NCI-H2107 (cell line): ENCODE measurements around the gene FAM234B.
A peak's percentile ranks its signal among the peaks of the same experiment; 100 is the strongest.

Source experiments
- DNase-seq: peaks from one replicate; lab custom pipeline; 2025; lab: John Stamatoyannopoulos, UW

Gene FAM234B

DNA sequence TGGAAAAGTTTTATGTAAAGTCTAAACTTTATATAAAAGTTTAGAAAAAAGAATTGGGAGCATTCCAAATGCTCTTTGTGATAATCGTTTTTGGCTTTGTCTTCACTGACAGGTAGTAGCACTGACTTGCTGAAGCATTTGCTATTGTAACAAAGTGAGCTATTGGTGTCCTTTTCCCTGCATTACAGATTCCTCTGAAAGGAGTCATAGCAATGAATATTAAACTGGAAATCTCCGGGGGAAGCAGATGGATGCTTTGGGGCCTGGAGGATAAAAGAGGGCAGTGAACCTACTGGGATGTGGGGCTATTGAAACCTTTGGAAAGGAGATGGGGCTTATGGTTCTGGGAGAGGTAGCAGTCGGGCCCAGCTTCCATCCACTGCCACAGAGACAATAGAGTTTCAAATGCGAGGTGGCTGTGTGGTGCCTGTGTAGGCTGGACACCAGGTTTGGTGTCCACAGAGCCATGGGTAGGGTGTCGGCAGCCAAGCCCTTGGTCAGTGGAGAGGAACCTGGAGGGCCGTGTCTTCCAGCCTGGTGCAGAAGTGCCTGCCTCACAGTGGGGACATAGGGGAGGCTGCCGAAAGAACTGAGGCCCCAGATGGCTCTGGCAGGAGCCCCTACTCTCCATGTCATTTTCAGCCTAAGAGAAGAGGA, 49.1 kb downstream of the FAM234B start:
- no peak for DNase-seq

DNA sequence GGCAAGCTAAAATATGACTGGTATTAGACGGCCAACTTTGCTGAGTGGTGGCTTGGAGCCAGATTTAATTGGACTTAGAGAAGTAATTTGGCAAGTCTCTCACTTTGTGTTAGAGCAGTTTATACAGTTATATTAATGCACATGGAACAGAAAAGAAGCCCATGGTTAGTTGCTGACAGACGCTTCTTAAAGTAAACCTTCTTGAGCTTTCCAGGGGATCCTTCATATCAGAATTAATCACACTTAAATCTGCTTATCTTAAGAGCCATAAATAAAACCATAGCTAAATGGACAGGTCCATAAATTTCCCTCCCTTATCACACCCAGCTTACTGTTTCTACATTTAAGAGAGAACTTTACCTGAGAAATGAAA, 49.7 kb downstream of the FAM234B start:
- no peak for DNase-seq

DNA sequence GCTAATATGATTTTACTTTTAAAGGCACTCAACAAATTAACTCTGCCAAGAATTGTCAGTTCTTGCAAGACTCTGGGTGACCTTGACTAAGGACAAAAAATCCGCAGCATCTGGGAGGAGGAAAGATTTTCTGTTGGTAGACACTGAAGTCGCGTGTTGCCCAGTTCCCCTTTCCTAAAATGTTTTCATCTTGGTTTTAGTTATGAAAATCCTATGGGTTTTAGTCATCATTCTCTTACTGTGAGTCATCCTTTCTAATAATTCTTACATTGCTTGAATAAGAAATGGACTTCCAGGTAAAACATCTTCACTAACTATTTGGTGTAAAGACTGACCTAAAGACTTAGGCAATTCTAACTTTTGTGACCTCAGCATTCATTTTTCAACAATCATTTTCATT, 50.2 kb downstream of the FAM234B start:
- DNase-seq = no peak

DNA sequence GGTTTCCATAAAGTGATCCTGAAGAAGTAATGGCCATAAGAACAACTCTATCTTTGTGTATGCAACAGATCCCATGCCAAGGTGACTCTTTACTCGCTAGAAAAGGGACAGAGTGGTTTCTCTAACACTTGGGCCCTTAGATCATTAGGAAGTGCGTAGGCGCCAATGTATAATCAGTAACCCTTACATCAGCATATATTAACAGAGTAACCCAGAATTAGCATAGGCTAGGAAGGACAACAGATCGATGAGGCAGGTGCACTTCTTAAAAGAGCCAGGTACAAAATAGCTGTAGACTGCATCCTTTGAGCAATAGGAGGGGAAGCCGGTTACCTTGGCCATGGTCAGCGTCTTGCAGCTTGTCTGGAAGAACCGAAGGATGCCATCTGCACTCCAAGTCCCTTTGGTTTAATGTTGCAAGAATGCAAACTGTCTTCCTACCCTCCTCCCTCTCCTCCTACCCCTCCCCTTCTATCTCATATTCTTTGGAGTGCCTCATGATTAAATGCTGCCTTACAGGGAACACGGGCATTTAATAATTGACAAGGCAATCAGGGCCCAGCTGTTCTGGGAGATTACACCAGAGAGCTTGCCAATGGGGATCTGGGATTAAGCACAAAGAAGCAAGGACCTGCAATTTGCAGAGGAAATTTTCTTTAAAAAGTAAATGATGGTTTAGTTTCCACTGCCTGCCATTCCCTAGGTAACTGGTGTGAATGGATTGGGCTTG, 51.2 kb downstream of the FAM234B start:
- no peak for DNase-seq

DNA sequence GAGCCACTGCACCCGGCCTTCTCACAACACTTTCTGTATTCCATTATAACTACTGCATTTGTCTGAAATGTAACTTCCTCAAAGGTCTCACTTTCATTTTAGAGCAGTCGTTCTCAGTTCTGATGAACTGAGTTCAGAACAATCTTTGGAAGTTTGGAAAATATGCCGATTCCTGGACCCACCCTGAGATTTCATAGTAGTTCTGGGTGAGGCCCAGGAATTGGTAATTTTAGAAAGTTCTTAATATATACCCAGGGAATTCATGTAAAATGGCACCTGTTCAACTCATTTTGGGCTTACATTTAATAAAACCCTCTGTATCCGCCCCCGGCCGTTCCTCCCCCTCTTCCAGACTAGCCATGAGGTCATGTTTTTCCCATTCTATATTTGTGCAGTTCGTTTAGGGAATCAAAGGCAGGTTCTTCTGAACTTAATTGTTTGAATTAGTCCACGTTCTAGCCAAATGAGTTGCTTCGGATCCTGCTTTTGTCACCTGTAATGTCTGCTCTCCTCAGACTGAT, 53.4 kb downstream of the FAM234B start:
- DNase-seq = no peak

DNA sequence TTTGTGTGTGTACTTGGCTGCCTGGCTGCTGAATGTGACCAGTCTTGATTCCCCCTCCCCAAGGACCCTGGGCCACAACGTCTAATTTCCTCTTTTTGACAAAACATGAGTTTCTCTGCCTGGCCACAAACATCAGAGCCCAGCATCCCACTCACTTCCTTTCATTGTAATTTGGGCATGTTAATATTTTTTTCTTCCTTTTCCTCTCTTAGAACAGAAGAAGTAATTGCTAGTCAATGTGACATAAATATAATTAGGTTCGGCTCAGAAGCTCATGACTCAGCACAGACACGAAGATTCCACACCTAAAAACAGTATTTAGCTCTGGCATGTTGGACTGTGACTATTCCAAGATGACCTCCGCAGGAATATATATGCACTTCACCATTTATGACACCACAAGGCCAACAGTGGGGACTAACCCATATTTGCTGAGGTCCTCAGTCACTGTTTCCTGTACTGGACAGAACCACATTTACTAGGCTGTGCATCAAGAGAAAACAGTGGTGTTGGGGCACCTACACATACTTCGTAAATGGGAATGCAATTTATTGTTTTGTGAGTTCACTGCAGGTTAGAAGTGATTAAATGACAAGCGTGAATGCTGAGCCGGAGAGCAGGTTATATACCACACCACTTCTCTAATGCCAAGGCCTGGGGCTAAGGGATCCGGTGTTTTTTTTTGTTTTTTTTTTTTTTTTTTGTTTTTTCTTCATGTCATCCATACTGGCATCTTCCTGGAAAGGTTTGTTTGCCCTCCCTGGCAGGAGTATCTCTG, 55.1 kb downstream of the FAM234B start:
- no peak for DNase-seq

DNA sequence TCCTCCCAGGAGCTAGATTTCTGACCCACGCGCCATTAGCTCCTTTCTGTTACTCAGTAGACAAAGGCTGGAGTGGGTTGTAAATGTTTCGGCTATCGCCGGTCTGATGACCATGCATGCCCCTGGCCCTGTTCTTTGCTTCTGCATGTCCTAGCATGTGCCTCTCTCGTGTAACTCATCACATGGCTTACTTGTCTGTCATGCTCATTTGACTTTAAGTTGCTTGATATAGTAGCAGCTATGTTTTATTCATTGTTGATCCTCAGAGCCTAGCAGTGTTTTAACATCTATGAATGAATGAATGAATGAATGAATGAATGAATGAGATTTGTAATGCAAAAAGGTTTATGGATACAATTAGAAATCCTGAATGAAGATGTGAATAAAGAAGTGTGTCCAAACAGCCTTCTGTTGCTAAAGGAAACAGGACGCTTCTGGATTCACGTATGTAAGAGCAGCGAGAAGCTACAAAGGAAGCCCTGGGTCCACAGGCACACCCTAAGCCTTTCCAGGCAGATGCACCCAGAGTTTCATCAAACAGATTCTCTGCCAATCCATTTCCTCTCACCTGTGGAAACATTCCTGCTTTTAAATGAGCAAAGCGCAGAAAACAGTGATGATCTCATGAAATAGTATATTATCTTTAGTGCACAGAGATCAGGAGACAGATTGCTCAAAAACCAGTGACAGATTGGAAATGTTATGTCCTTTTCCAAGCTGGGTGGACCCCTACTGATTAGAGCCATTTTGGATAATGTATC, 55.8 kb downstream of the FAM234B start:
- no peak for DNase-seq

DNA sequence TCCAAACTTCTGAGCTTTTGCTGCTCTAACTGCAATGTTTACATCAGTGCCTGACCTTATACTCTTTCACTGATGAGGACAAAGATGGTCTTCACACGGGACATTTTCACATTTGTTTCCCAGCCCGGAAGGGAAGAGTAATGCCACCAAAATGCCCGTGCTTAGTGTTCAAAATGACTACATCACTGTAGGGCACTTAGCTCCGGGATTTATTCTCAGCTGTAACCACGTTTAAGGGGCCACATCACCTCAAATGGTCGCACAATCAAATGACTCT, 56.4 kb downstream of the FAM234B start:
- DNase-seq = no peak

DNA sequence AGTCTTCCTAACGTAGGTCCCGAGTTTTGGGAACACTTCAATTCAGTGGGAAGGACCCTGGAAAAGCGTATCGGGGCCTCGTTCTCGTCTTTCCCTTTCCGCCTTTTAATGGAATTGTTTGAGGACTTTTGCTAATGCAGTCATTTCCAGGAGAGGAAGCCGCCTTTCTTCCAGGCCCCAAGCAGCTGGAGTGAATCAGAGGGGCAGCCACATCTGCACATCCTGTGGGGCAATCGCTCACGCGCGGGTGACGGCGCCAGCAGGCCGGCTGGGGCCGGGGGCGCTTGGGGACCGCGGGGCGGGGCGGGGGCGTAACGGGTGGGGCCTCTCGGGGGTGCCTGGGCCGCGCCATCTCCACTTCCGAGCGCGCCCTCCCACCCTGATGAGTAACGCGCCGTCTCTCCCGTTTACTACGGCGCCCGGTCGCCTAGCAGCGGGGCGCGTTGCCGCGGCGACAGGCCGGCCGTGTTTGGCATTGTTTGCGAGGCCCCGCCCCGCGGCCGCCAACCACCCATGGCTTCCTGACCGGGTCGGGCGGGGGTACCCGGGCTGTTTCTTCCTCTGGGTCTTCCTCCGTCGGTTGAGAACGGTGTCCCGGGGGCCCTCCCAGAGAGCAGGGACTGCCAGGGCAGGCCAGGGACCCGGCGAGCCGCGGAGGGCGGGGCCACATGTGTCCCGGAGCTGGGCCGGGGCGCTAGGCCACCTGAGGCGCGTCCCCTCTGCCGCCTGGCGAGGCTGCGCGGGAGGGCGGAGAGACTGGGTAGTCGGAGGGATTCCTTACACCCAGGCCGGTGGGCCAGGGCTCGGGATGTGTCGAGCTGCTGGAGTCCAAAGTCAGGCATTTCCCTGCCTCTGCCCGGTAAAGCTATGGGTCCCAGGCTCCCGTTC, 56.9 kb downstream of the FAM234B start:
- DNase-seq = peak; percentile 61

DNA sequence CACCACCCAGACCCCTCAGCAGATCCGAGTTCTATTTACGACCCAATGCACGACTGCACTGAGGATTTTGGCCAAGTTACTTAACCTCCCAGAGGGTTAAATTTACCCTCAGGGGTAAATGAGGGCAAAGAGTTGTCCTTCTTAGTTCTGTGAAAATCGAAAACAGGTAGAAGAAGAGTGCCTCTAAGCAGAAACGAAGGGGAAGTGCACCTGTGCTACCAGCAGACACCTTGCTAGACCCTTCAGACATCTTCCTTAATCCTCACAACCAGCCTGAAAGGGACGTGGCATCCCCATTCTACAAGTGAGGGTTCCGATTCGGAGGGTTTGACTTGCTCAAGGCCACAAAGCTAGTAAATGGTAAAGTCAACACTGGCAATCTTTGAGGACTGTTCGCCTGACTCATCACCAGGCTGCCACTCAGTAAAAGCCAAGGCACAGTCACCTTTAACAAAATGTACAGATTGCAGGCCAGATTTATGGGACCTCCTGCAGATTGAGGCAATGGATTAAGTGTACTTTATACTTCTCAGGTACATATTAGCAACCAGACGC, 57.7 kb downstream of the FAM234B start:
- DNase-seq = no peak

DNA sequence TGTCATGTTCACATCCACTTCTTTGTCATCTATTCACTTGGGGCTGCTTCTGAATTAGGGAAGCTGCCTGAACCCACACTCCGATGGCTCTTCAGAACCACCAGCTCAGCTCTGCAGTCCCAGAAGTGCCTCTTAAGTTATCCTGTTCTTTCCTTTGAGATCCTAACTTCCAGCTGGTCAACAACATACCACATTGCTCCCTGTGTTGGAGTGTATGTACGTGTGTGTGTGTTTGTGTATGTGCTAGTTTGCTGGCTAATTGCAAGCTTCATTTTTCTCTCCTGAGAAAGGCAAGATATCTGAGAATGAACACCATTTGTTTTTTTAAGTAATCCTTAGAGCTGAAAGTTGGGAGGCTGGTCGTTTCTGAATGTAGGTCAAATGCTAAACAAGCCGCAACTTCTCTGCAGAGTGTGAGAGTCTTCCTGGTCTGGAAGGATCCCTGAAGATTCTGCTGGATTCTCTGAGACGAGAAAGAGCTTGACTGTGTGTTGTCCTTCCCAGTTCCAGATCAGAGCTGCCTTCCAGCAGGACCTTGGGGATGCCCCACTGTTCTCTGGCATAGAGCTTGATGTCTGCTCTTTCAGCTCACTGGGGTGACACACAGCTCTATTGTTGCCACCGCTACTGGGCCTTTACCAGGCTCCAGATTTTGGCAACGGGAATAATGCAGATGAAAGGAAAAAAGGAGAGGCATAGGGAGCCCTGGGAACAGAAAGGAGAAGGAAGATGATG, 58.4 kb downstream of the FAM234B start:
- no peak for DNase-seq

DNA sequence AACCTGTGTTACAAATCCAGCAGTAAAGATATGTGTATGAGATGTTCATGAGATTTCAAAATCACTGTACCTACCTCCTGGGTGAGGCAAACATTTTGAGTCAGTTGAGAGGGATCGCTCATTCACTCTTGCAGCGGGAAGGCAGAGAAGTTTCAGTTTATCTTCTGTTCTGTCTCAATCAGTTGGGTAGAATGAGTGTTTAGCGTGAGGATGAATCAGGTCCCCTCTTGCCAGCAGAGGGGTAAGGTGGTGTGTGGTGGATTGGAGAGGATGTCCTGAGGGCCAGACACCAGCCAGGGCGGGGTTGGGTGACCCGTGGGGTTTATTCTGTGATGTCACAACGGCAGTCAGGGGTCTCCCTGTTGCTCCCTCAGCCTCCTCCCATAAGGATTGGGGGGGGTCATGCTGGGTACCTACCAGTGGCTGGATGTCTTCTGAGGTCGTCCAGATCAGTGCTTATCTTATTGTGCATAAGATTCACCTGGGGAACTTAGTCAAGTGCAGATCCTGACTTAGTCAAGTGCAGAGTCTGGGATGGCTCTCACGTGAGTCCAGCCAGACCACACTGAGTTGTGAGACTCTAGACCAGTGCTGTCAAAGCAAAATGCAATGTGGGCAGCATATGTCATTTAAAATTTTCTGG, 59.3 kb downstream of the FAM234B start, which contains the start of gene GSG1:
GSG1 (minus strand) TSS at position 277 of the 643 bp plus-strand sequence; CDS start at position 122, 155 bp downstream.
- DNase-seq = no peak

DNA sequence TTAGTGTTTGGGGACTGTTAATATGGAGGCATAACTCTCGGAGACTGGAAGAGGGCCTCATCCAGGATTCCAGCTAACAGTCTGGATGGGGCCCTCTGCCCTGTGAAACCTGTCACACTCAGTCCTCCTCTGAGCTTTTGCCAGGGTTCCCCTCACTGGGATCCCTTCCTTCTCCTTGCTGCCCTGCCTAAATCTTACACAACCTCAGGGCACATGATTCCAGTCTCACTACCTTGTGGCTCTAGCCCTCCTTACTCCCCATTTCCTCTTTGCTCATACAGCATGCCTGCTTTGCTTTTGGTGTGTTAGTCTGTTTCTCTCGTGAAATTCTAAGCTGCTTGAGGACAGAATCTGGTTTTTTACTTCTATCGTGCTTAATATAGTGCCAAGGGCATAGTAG, 60.2 kb downstream of the FAM234B start:
- no peak for DNase-seq

DNA sequence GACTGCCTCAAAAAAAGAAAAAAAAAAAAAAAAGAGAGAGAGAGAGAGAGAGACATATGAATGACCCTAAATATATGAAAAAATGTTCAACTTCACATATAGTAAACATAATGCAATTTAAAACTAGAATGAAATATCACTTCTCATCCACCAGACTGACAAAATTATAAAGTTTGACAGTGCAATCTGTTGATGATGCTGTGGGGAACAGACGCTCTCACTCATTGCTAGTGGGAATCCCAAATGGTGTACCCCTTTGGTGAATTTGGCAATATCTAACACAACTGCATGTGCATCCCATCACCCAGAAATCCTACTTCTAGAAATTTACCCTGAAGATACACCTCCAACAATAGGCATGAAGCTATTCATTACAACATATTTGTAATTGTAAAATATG, 61.6 kb downstream of the FAM234B start:
- no peak for DNase-seq

DNA sequence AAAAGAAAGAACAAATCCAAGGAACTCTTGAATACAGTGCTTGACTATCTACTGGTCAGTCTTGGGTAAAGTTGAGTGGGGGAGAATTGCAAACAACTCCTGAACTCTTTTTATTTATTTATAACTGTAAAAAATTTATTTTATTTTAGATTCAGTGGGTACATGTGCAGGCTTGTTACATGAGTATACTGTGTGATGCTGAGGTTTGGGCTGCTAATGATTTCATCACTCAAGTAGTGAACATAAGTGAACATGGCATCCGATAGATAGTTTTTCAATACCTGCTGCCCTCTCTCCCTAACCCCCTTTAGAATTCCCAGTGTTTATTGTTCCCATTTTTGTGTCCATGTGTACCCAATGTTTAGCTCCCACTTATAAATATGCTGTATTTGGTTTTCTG, 62.5 kb downstream of the FAM234B start:
- DNase-seq = no peak

DNA sequence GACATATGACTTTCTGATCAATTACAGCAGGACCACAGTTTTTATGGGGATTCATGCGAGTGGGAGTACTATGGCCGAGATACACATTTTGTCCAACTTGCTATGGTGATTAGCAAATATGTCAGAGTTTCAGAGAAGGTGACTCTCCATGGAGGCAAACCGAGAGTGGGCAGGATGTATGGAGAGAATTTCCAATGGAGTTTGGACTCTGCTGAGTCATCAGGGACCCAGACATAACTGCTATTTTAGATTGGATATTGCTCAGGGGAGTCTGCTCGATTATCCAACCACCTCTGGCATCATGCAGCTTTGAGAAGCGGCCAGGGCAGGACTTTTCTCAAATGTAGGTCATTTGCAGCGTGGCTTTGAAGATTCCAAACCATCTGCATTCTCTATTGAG, 68.8 kb downstream of the FAM234B start:
- no peak for DNase-seq

DNA sequence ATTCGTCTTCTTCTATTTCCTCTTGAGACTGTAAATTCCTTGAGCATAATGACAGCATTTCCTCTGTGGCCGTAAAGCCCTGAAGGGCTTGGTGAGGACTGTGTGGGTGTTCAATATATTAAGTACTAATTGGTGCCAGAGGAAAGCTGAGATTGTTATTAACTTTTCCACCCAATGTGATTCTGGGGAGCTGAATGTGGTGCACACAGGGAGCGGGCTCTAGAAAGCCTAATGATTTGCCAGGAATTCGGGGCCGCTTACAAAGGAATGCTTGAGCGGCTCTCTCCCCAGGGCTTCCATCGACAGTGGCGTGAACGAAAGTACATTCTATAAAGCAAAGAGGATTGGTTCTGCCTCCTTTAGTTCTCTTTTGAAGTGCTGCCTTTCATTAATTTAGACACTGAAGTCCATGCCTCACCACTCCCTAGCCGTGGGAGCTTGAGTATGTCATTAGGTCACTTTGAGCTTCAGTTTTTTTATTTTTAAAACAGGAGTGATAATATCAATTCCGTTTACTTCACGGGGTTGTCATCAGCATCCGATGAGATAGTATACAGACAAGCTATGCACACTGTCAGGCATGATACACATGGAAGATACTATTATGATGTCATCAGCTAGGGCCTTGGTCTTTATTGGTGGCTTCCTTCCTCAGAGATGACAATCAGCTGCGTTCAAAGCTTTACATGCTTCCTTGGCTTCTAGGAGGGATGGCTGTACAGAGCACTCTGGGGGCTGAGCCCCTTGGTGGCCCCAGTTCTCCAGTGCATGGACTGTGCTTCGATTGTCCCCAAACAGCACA, 70.3 kb downstream of the FAM234B start:
- DNase-seq = no peak

DNA sequence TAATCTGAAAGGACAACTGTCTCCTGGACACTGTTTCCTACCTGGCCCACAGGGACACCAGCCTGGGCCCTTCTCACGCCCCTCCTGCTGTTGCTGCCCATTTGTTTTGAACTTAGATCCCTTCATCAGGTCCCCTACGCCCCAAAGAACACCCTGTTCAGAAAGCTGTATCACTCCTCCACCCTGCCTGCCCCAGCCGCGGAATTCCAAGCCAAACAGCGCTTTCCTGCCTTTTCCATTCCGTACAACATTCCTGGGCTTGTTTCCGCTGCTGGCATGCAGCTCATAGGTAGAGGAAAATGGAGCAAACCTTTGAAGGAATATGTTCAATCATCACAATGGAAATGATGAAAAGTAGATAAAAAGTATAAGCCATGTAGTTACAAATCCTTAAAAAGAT, 72.1 kb downstream of the FAM234B start:
- DNase-seq = no peak

DNA sequence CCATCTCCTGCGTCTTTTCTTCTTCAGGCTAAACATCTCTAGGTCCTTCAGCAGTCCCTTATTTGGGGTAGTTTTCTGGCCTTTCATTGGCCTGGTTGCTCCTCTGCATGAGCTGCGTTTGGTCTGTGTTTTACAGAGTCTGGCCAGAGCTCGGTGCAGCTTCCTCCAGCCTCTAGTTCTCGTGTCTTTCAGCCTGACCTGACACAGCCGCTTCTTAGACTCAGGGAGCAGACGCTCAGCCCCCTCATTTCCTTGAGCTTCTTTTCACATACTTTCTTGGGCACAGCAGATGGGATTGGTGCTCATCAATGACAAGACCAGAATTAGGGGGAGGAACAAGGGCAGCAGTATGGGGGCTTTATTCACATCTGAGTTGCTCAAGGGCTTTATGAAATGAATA, 72.8 kb downstream of the FAM234B start:
- DNase-seq = no peak
